ENCODE measurements around the gene SNAP91. TPM values are rescaled to one million over a fixed set of nuclear protein-coding genes. Genes with fewer than 3 reads are reported as not detected.
"Not testable (repeated sequence)": the region's sequence is repeated elsewhere in the genome, so short reads cannot be mapped to it uniquely, and the experiment has no call there.

Gene SNAP91
- total and polyA plus RNA-seq, 2 of the 8 experiments (the other 6 are each of a cell fraction or from before 2014, with no cell fraction given): 1.3 to 1.5 TPM

GRCh38 chr6:83574783-83575182 is 134.1 kb downstream of the SNAP91 start:
- no peak overlapping the region for H2BK20ac ChIP-seq (ENCODE audit: low read length)
- H3K9me3 ChIP-seq (ENCODE audit: insufficient read depth in 2 of 2, low read depth in 1 of 2, low read length in 1 of 2): no peaks in the 10 kb centered on the region
- no peaks in the 10 kb centered on the region for H3K79me2 ChIP-seq (ENCODE audit: control insufficient read depth in 1 of 2, insufficient read depth in 2 of 2, low read length in 2 of 2)
- H4K91ac ChIP-seq (replicated peaks; ENCODE audit: insufficient read length, low read length): no peak overlapping the region
- H3K14ac ChIP-seq (ENCODE audit: insufficient read length): no peak overlapping the region
- POLR2A ChIA-PET (ENCODE audit: partially characterized antibody): no interaction called here
- no peak overlapping the region for H3K4me2 ChIP-seq (ENCODE audit: insufficient read depth in 1 of 2, low read depth in 2 of 2, low read length in 2 of 2)
- H3K4ac ChIP-seq (replicated peaks; ENCODE audit: insufficient read length, low read depth, low read length): no peak overlapping the region
- no peak overlapping the region for H3K4me3 ChIP-seq (ENCODE audit: extremely low read depth in 1 of 4, insufficient read depth in 2 of 4, low read depth in 3 of 4, low read length in 4 of 4)
- H4K20me1 ChIP-seq (replicated peaks in 1 of 2; ENCODE audit: control insufficient read depth in 1 of 2, insufficient read depth in 2 of 2, low read length in 2 of 2): peaks cover 0 to 2% of the 10 kb centered on the region in 2 experiments
- no peaks in the 10 kb centered on the region for H3K27me3 ChIP-seq (replicated peaks in 1 of 4; ENCODE audit: control insufficient read depth in 3 of 4, extremely low read depth in 1 of 4, insufficient read depth in 3 of 4, low read length in 3 of 4)
- no peak overlapping the region for H3K9ac ChIP-seq (replicated peaks in 1 of 4; ENCODE audit: extremely low read depth in 1 of 4, low read depth in 3 of 4, low read length in 3 of 4)
- H3K23ac ChIP-seq (ENCODE audit: insufficient read length): no peak overlapping the region
- H2BK12ac ChIP-seq (ENCODE audit: low read depth, low read length): no peak overlapping the region
- no peak overlapping the region for H4K8ac ChIP-seq (ENCODE audit: extremely low read depth, insufficient read depth, low read length)
- no peaks in the 10 kb centered on the region for H3K79me1 ChIP-seq (ENCODE audit: low read depth, low read length)
- DNase-seq (ENCODE audit: low read depth in 1 of 2, low spot score in 2 of 2) (no peak), FAIRE-seq (no peak)
- WGBS, 2 experiments (ENCODE audit: extremely low coverage in 1 of 2, insufficient coverage in 1 of 2, insufficient read length in 1 of 2, insufficient replicate concordance in 2 of 2, low coverage in 1 of 2, low lambda C conversion rate in 2 of 2, missing lambda C conversion rate in 1 of 2): 72% methylated on average over 6 of the region's 6 CpGs; no CpG with 5 or more reads in 1 of the 2 experiments
- TF ChIP-seq TEAD4 (IDR thresholded peaks at IDR 0.05; ENCODE audit: low read depth, low read length): no peak
- TF ChIP-seq CEBPB (IDR thresholded peaks at IDR 0.05; ENCODE audit: low read depth, low read length): peak; percentile 41; the same call in 1 of the 2 replicates
- no peaks in the 10 kb centered on the region for H3K4me1 ChIP-seq (replicated peaks in 1 of 4; ENCODE audit: control insufficient read depth in 3 of 4, insufficient read depth in 4 of 4, low read length in 3 of 4)
- no peak overlapping the region for H2BK15ac ChIP-seq (ENCODE audit: low read length)
- no peaks in the 10 kb centered on the region for H3K36me3 ChIP-seq (ENCODE audit: control insufficient read depth in 2 of 4, insufficient read depth in 4 of 4, low read length in 3 of 4)
- H3K27ac ChIP-seq (ENCODE audit: low read depth, low read length): no peak overlapping the region
- no peak overlapping the region for H3K18ac ChIP-seq (ENCODE audit: extremely low read depth, low read length)
- no peak overlapping the region for H2BK5ac ChIP-seq (ENCODE audit: low read depth, low read length)
- H2AFZ ChIP-seq (ENCODE audit: low read length): no peak overlapping the region
- H3K56ac ChIP-seq (replicated peaks; ENCODE audit: insufficient read length, low read depth, low read length): no peak overlapping the region
- H3K23me2 ChIP-seq (ENCODE audit: low read depth, low read length): no peaks in the 10 kb centered on the region
- H4K5ac ChIP-seq (ENCODE audit: insufficient read length, low read depth, low read length): no peak overlapping the region
- no peak overlapping the region for H2BK120ac ChIP-seq (replicated peaks; ENCODE audit: low read depth, low read length)
- CTCF ChIA-PET (ENCODE audit: partially characterized antibody): no interaction called here
- no peak overlapping the region for H2AK5ac ChIP-seq (ENCODE audit: low read depth, low read length)

- H3K9me3 ChIP-seq (ENCODE audit: insufficient read depth in 2 of 2, low read depth in 1 of 2, low read length in 1 of 2); H4K20me1 ChIP-seq (replicated peaks in 1 of 2; ENCODE audit: control insufficient read depth in 1 of 2, insufficient read depth in 2 of 2, low read length in 2 of 2); H3K27me3 ChIP-seq (replicated peaks in 1 of 4; ENCODE audit: control insufficient read depth in 3 of 4, extremely low read depth in 1 of 4, insufficient read depth in 3 of 4, low read length in 3 of 4); POLR2A ChIA-PET (ENCODE audit: partially characterized antibody); H2BK15ac ChIP-seq (ENCODE audit: low read length); H4K8ac ChIP-seq (ENCODE audit: extremely low read depth, insufficient read depth, low read length); H3K79me2 ChIP-seq (ENCODE audit: control insufficient read depth in 1 of 2, insufficient read depth in 2 of 2, low read length in 2 of 2); H2BK12ac ChIP-seq (ENCODE audit: low read depth, low read length); H3K4me1 ChIP-seq (replicated peaks in 1 of 4; ENCODE audit: control insufficient read depth in 3 of 4, insufficient read depth in 4 of 4, low read length in 3 of 4); FAIRE-seq; H3K4me3 ChIP-seq (ENCODE audit: extremely low read depth in 1 of 4, insufficient read depth in 2 of 4, low read depth in 3 of 4, low read length in 4 of 4); H3K23me2 ChIP-seq (ENCODE audit: low read depth, low read length); H2BK20ac ChIP-seq (ENCODE audit: low read length); H3K27ac ChIP-seq (ENCODE audit: low read depth, low read length); H3K56ac ChIP-seq (replicated peaks; ENCODE audit: insufficient read length, low read depth, low read length); H3K79me1 ChIP-seq (ENCODE audit: low read depth, low read length); H3K14ac ChIP-seq (ENCODE audit: insufficient read length); H2AK5ac ChIP-seq (ENCODE audit: low read depth, low read length); H2AFZ ChIP-seq (ENCODE audit: low read length); H4K5ac ChIP-seq (ENCODE audit: insufficient read length, low read depth, low read length); DNase-seq (ENCODE audit: low read depth in 1 of 2, low spot score in 2 of 2); H4K91ac ChIP-seq (replicated peaks; ENCODE audit: insufficient read length, low read length); H3K23ac ChIP-seq (ENCODE audit: insufficient read length); H2BK120ac ChIP-seq (replicated peaks; ENCODE audit: low read depth, low read length); H3K9ac ChIP-seq (replicated peaks in 1 of 4; ENCODE audit: extremely low read depth in 1 of 4, low read depth in 3 of 4, low read length in 3 of 4); H3K4me2 ChIP-seq (ENCODE audit: insufficient read depth in 1 of 2, low read depth in 2 of 2, low read length in 2 of 2); H3K18ac ChIP-seq (ENCODE audit: extremely low read depth, low read length); H3K36me3 ChIP-seq (ENCODE audit: control insufficient read depth in 2 of 4, insufficient read depth in 4 of 4, low read length in 3 of 4); H3K4ac ChIP-seq (replicated peaks; ENCODE audit: insufficient read length, low read depth, low read length); H2BK5ac ChIP-seq (ENCODE audit: low read depth, low read length): not testable (repeated sequence)
- WGBS, 2 experiments (ENCODE audit: extremely low coverage in 1 of 2, insufficient coverage in 1 of 2, insufficient read length in 1 of 2, insufficient replicate concordance in 2 of 2, low coverage in 1 of 2, low lambda C conversion rate in 2 of 2, missing lambda C conversion rate in 1 of 2): 92% methylated on average over 4 of the region's 4 CpGs; no CpG with 5 or more reads in 1 of the 2 experiments
- CTCF ChIA-PET (ENCODE audit: partially characterized antibody): interaction anchor here (1.0 to 1.1 kb wide), 2 partner anchors 35 to 57 kb away, joined by 3 read pairs; no protein-coding TSS in a partner anchor
These were observed 137.2 kb downstream of the SNAP91 start for GRCh38 chr6:83571663-83572185.
